ENCODE measurements around the gene NCMAP. TPM values are rescaled to one million over a fixed set of nuclear protein-coding genes. Genes with fewer than 3 reads are reported as not detected.
"Not testable (repeated sequence)": the region's sequence is repeated elsewhere in the genome, so short reads cannot be mapped to it uniquely, and the experiment has no call there.

The NCMAP gene
- total RNA-seq, 2 donors from 2014 or later = 0.14 TPM; not detected in 1

- Histone ChIP-seq H3K27ac (no peak overlapping the region), H3K4me1 (ENCODE audit: control insufficient read depth in 1 of 2, low read depth in 2 of 2) (no peaks in the 10 kb centered on the region), H3K4me3 (no peak overlapping the region), H3K9me3 (no peaks in the 10 kb centered on the region), H3K36me3 (no peaks in the 10 kb centered on the region), H3K27me3 (replicated peaks; ENCODE audit: insufficient read depth) (no peaks in the 10 kb centered on the region)
- ATAC-seq (ENCODE audit: insufficient number of reproducible peaks, low FRiP score, low read depth) = no peak
- no peak for TF ChIP-seq CTCF (IDR thresholded peaks at IDR 0.05)
- no peak for DNase-seq (ENCODE audit: low spot score)
Observed at GRCh38 chr1:24514946-24515345, 40.9 kb upstream of the NCMAP start.

GRCh38 chr1:24515671-24516209 is 40.1 kb upstream of the NCMAP start:
- H3K4me3 ChIP-seq; H3K27me3 ChIP-seq (replicated peaks; ENCODE audit: insufficient read depth); H3K4me1 ChIP-seq (ENCODE audit: control insufficient read depth in 1 of 2, low read depth in 2 of 2); H3K36me3 ChIP-seq; H3K27ac ChIP-seq; H3K9me3 ChIP-seq; DNase-seq (ENCODE audit: low spot score); ATAC-seq (ENCODE audit: insufficient number of reproducible peaks, low FRiP score, low read depth): not testable (repeated sequence)

- H3K4me1 ChIP-seq (ENCODE audit: control insufficient read depth in 1 of 2, low read depth in 2 of 2) = no peaks in the 10 kb centered on the region
- H3K4me3 ChIP-seq = no peak overlapping the region
- no peak for ATAC-seq (ENCODE audit: insufficient number of reproducible peaks, low FRiP score, low read depth)
- H3K27me3 ChIP-seq (replicated peaks; ENCODE audit: insufficient read depth) = no peaks in the 10 kb centered on the region
- TF ChIP-seq CTCF (IDR thresholded peaks at IDR 0.05) = no peak
- DNase-seq (ENCODE audit: low spot score) = no peak
- no peaks in the 10 kb centered on the region for H3K9me3 ChIP-seq
- H3K27ac ChIP-seq = no peak overlapping the region
- no peaks in the 10 kb centered on the region for H3K36me3 ChIP-seq
Observed at GRCh38 chr1:24516506-24516905, 39.4 kb upstream of the NCMAP start.

- H3K4me1 ChIP-seq (ENCODE audit: control insufficient read depth in 1 of 2, low read depth in 2 of 2) = no peaks in the 10 kb centered on the region
- no peak overlapping the region for H3K27ac ChIP-seq
- no peak for ATAC-seq (ENCODE audit: insufficient number of reproducible peaks, low FRiP score, low read depth)
- H3K9me3 ChIP-seq = no peaks in the 10 kb centered on the region
- no peak overlapping the region for H3K4me3 ChIP-seq
- H3K27me3 ChIP-seq (replicated peaks; ENCODE audit: insufficient read depth) = no peaks in the 10 kb centered on the region
- H3K36me3 ChIP-seq = no peaks in the 10 kb centered on the region
- DNase-seq (ENCODE audit: low spot score) = no peak
- TF ChIP-seq CTCF (IDR thresholded peaks at IDR 0.05) = no peak
Observed at GRCh38 chr1:24517898-24518297, 38.0 kb upstream of the NCMAP start.

GRCh38 chr1:24520282-24520681 is 35.6 kb upstream of the NCMAP start:
- ATAC-seq (ENCODE audit: insufficient number of reproducible peaks, low FRiP score, low read depth); H3K4me1 ChIP-seq (ENCODE audit: control insufficient read depth in 1 of 2, low read depth in 2 of 2); H3K9me3 ChIP-seq; H3K36me3 ChIP-seq; H3K27me3 ChIP-seq (replicated peaks; ENCODE audit: insufficient read depth); DNase-seq (ENCODE audit: low spot score); H3K27ac ChIP-seq; H3K4me3 ChIP-seq: not testable (repeated sequence)

- Histone ChIP-seq H3K4me1 (ENCODE audit: control insufficient read depth in 1 of 2, low read depth in 2 of 2) (no peaks in the 10 kb centered on the region), H3K4me3 (no peak overlapping the region), H3K27ac (no peak overlapping the region), H3K27me3 (replicated peaks; ENCODE audit: insufficient read depth) (no peaks in the 10 kb centered on the region), H3K9me3 (no peaks in the 10 kb centered on the region), H3K36me3 (no peaks in the 10 kb centered on the region)
- no peak for TF ChIP-seq CTCF (IDR thresholded peaks at IDR 0.05)
- ATAC-seq (ENCODE audit: insufficient number of reproducible peaks, low FRiP score, low read depth) = no peak
- DNase-seq (ENCODE audit: low spot score) = no peak
Observed at GRCh38 chr1:24525606-24526005, 30.3 kb upstream of the NCMAP start.

Measured in thoracic aorta (tissue), 2 donors.